GM12801 (cell line): ENCODE results near the gene AGBL5.

Experiments
- TF ChIP-seq, protein P1 (sequence below): IDR thresholded peaks from one replicate; pipeline ENCODE4 v1.5.1; 2011; ENCODE audit warnings: control low read depth; ENCODE audit not compliant: insufficient read length; ENCODE audit errors: extremely low read depth

Gene AGBL5

DNA sequence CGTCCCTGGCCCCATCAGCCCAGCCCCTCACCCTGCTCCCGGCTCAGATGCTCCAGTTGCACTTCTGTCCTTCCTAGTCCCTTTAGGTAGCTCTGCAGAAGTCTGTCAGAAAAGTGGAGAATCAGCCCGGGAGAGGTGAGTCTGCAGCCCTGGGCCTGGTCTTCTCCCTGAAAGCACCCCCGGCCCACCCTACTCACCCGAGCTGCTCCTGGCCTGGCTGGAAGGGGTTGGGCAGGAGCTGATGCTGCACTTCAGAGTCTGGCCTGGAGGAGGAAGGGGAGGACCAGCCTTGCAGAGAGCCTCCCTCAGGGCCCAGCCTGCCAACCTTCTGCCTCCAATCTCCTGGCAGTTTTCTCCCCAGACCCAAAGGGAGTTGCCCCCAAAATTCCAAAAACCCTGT, 50.9 kb downstream of the AGBL5 start:
- TF ChIP-seq, protein P1, sequence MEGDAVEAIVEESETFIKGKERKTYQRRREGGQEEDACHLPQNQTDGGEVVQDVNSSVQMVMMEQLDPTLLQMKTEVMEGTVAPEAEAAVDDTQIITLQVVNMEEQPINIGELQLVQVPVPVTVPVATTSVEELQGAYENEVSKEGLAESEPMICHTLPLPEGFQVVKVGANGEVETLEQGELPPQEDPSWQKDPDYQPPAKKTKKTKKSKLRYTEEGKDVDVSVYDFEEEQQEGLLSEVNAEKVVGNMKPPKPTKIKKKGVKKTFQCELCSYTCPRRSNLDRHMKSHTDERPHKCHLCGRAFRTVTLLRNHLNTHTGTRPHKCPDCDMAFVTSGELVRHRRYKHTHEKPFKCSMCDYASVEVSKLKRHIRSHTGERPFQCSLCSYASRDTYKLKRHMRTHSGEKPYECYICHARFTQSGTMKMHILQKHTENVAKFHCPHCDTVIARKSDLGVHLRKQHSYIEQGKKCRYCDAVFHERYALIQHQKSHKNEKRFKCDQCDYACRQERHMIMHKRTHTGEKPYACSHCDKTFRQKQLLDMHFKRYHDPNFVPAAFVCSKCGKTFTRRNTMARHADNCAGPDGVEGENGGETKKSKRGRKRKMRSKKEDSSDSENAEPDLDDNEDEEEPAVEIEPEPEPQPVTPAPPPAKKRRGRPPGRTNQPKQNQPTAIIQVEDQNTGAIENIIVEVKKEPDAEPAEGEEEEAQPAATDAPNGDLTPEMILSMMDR, result no peak

DNA sequence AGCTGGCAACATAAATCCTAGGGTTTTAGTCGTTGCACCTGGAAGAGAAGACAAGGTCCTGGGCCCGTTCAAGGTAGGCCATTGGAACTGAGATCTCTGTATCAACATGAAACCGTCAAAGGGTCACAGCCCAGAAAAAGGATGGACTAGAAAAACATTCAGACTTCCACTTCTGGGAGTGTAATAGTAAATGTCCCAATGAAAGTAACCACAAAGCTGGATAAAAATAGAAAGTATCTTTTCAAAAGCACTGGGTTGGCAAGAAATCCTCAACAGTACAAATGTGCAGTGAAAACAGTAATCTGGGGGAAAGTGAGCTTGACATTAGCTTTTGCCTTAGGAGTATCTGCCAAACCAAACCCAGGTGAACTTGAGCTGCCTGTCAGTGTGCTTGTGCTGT, 54.5 kb downstream of the AGBL5 start:
- TF ChIP-seq, protein P1, result no peak

DNA sequence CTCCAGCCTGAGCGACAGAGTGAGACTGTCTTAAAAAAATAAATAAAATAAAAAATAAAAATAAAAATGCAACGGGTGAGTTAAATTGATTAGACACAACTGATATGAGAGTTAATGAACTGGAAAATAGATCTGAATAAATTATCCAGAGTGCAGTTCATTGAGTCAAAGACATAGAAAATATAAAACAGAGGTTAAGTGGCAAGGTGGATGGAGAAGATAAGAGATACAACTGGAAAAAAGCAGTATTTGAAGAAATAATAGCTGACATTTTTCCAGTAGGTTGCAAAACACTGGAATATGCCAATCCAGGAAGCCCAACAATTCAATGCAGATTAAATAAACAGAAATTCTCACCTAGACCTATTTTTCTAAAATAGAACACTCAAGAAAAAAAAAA, 56.8 kb downstream of the AGBL5 start:
- TF ChIP-seq, protein P1, result no peak

DNA sequence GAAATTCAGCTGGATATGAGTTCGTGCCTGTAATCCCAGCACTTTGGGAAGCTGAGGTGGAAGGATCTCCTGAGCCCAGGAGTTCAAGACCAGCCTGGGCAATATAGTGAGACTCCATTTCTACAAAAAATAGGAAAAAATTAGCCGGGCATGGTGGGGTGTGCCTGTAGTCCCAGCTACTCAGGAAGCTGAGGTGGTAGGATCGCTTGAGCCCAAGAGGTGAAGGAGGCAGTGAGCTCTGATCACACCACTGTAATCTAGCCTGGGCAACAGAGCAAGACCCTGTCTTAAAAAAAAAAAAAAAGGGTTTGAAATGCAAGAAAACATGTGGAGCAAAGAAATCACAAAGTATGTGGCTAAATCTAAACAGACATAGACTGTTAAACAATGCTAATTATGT, 57.6 kb downstream of the AGBL5 start:
- TF ChIP-seq, protein P1, result no peak

DNA sequence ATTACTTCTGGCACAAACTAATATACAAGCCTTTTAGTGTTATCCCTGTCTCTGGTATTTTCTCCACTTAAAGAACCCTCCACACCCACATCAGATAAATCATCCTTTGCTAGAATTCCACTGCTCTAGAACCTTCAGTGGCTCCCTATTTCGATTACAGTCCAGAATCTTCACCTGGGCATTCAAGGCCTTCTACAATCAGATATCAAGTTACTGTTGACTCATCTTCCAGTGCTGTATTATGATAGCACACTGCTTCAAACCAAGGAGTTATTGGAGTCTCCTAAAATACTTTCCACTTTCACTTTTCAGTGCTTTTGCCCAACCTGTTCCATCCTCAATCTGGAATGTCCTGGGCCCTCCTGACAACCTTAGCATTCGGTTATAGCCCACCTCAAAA, 64.1 kb downstream of the AGBL5 start:
- TF ChIP-seq, protein P1, result no peak

DNA sequence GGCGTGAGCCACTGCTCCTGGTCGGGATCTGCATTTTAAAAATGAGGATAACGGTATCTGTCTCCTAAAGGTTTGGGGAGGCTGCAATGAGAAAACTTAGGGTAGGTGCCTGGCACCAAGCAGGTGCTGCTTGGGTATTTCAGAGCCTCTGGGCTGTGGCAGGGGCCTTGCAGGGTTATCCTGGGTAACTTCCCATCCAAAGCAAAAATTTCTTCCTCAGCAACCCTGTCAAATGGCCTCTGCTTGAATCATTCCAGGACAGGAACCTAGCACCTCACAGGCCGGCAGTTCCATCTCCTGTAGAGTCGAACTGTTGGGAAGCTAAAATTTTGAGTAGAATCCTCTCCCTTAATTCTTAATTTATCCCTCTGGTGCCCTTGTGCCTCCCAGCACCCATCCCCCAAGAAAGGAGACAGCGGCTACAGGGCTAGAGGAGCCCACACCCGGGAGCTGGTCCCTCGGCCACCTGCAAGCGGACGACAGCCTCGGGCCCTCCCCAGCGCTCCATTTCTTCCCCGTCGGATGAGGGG, 66.6 kb downstream of the AGBL5 start:
- TF ChIP-seq, protein P1, result no peak

DNA sequence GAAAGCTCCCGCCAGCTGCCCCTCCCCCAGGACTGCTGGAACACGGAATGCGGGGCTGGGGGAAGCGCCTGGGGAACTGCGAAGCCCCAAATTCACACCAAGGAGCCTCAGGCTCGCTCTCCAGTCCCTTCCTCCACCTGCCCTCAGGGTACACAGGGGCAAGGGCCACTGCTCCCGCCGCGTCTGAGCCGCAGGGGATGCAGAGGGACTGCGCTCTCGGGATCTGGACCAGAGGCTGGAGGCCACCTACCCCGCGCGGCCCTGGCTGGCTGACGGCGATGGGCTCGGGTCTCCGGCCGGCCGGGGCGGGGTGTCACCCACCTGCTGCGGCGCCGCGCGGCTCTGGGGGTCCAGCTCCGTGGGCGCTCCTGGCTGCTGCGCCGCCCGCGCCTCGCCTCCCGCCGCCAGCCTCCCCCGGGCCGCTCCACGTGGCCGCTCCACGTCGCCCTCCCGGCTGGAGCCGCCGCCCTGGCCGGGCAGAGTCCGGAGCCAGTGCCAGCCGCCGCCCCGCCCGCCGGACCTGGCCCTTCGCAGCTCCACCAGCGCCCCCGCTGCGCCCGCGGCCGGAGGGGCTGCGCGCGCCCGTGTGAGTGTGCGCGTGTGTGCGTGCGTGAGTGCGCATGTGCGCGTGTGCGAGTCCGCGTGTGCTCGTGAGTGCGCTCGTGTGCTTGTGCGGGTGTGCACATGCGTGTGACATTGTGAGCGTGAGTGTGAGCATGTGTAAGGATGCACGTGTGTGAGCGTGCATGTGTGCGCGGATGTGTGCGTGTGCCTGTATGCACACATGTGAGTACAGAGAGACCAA, 67.3 kb downstream of the AGBL5 start, which contains the start of gene CGREF1:
Gene CGREF1 (minus strand): TSS at position 604 of the 805 bp plus-strand sequence. CDS start 14,762 bp downstream, outside the sequence.
- TF ChIP-seq, protein P1, result no peak
